ENCODE data around the gene DCST2.
A peak's percentile ranks its signal among the peaks of the same experiment; 100 is the strongest.

DCST2 gene

DNA sequence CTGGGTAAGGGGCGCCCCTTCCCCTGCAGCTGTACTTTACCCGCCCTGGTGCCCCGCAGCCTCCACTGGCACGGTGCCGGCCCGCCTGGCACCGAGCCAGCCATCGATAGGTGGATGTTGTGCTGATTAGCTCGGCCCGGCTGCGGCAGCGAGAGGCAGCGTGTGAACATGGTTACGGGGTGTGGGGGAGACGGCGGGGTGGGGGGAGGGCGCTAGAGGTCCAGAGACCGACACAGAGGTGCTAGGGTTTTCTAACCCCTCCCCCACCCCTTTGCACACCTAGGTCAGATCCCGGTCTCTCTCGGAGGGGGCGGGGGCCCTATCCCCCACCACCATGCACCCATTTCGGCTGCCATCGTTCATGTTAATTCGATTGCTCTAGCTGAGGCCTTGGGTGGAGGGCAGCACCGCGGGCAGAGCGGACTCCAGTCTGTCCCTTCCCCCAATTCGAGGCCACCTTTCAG, 36.6 kb upstream of the DCST2 start:
- peak in 4 of 56 donors; percentile 8 to 67 (median 20) for DNase-seq

DNA sequence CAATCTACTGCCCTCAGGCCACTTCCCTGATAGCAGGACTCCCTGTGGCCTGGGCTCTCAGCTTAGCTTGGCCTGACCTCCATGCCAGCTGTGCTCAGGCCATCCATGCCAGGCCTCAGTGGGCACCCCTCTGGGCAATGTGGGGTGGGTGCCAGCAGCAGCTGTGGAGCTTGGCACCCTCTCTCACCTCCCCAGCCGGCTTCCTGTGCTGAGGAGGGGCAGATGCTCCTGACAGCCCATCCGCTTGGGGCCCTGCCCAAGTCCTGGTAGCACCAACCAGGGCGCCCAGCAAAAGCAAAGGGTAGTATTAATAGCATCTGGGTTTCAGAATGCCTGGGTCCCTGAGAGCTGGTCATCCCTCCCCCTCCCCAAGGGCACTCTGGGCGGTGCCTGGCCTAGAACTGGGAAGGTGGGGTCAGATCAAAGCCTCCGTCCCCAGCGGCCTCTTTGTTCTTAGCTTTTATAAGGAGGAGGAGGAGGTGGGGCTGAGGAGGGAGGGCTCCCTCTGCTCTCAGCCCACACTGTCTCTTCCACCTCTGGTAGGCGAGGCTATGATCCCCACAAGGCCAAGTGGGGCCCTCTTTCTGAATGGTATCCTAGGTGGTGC, 36.1 kb upstream of the DCST2 start:
- peak in 7 of 56 donors; percentile 7 to 67 (median 18) for DNase-seq

DNA sequence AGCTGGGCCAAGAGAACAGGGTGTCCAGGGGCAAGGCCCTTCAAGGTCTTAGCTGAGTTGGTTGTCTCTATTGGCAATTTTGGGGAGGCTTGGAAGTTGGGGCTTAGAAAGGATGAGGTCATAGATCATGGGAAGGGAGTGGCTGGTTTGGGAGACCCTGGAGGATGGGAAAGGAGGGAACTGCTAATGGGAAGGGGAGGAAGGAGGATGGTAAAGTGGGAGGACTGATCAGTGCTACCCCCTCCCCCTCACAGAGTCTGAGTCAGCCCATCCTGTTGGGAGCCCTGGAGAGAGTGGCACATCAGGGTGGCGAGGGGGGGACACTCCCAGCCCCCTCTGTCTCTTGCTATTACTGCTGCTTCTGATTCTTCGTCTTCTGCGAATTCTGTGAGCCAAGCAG, 35.0 kb upstream of the DCST2 start:
- no peak for DNase-seq

DNA sequence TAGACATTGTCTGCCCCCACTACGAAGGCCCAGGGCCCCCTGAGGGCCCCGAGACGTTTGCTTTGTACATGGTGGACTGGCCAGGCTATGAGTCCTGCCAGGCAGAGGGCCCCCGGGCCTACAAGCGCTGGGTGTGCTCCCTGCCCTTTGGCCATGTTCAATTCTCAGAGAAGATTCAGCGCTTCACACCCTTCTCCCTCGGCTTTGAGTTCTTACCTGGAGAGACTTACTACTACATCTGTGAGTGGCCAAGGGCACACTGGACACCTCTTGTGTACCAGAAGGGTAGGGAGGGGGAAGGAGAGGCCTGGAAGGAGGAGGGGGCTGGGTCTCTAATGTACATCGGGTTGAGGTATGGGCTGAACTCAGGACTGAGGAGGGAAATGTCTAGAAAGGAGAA, 33.2 kb upstream of the DCST2 start:
- no peak for DNase-seq

DNA sequence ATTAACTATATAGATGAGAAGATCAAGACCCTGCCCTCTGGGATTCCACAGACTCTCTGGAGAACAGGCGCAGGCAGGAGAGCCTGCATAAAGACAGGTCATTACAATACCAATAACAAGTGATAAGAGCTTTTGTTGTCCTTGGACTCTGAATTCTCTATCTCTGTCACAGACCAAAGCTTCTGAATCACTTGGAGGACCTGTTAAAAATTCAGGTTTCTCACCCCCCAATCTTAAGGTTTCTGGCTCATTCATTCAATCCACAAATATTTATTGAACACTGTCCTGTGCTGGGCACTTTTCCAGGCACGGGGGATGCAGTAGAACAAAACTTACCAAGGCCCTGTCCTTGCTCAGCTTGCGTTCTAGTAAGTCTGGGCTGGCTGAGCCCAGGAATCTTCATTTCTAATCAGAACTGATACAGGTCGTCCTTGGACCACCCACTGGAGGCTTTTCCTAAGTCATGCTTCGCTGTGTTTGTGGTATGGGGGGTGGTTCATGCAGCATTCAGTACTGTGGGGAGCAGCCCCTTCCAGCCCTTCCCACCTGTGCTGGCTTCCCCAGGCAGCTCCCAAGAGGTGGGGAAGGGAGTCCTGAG, 31.4 kb upstream of the DCST2 start:
- DNase-seq: no peak

DNA sequence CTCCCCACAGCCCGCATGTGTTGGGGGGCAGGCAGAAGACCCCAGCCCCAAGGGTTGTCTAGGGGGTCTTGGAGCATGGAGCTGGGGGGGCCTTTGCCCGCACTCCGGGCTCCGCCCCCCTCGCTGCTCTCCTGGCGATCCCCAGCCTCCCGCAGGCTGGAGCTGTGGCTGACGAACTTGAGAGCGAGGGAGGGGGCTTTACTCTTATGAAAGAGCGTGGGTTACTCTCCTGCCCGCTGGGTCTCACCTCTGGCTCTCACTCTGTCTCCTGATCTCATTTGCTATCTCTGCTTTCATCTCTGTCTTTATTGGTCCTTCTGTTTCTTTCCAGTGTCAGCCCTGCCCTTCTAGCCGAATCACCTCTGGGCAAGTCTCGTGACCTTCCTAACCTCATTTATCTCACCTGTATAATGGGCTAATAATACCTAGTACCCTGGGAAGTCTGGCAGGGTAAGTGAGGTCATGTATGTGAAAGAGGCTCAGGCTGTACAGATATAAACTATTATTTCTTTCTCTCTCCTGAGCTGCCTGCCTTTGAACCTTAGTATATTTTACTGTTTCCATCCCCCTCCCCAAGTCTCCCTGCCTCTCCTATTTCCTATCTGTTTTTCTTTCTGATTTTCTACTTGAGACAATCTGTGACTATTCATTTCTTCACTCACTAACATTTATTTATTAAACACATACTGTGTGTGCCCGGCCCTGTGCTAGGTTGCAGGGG, 30.7 kb upstream of the DCST2 start:
- peak in 3 of 56 donors; percentile 30 to 55 (median 39) for DNase-seq

DNA sequence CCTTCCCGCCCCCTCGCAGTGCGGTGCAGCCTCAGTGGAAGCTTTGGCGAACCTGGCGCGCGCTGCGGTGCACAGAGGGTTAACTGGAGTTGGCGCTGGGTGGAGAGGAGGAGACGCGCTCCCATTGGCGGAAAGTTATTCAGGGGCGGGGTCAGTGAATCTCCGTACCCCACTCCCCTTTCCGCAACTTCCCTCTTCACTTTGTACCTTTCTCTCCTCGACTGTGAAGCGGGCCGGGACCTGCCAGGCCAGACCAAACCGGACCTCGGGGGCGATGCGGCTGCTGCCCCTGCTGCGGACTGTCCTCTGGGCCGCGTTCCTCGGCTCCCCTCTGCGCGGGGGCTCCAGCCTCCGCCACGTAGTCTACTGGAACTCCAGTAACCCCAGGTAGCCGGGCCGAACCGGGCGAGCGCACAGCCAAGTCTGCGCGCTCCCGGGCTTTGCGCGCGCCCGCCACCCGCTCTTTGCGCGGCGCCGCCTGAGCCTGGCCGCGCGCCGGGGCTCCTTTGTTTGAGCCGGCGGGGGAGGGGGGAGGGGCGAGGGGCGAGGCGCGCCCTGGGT, 30.0 kb upstream of the DCST2 start, which contains the start of gene EFNA4:
Gene EFNA4, plus strand, starts transcription at position 191 of the 561 bp plus-strand sequence. Its CDS starts 84 bp downstream, at position 275.
- peak in 36 of 56 donors; percentile 10 to 71 (median 43) for DNase-seq

DNA sequence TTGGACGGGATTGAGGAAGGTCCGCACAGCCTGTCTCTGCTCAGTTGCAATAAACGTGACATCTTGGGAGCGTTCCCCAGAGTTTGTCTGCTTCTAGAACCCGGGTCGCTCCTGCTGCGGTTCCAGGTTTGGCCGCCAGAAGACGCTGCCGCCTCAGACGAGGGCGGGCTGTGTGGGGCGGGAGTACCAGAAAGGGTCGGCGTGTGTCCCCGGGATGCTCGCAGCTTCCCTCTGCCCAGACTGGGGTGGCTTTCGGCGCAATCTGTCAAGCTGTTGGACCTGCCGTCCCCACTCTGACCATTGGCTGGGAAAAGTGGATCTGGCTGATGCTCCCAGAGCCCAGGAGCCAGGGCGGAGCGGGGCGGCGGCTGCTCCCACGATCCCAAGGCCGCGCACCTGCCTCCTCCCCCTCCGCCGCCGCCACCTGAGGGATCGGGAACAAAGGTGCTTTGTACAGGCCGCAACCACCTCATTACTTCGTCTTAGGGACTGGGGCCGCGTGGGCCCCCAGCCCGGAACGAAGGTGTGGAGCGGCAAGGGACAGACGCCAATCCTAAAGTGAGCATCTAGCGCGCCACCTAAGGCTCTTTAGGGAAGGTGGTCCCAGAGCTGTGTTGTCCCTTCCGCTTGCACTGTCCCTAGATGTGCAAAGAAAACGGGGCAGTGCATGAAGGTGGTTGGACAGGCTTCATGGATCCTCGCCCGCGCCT, 29.3 kb upstream of the DCST2 start:
- peak in 8 of 56 donors; percentile 4 to 28 (median 12) for DNase-seq

DNA sequence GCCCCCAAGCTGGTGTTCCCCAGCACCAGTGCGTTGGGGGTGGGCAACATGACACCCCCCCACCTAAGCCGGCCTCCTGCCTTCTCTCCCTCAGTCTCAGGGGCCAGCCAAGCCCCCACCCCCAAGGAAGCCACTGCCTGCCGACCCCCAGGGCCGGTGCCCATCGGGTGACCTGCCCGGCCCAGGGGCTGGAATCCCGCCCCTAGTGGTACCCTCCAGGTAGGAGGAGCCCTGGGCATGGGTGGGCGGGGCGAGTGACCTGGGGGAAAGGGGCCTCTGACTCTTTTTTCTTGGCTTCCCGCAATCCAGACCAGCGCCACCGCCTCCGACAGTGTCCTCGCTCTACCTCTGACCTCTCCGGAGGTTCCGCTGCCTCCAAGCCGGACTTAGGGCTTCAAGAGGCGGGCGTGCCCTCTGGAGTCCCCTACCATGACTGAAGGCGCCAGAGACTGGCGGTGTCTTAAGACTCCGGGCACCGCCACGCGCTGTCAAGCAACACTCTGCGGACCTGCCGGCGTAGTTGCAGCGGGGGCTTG, 28.6 kb upstream of the DCST2 start:
- DNase-seq: no peak

DNA sequence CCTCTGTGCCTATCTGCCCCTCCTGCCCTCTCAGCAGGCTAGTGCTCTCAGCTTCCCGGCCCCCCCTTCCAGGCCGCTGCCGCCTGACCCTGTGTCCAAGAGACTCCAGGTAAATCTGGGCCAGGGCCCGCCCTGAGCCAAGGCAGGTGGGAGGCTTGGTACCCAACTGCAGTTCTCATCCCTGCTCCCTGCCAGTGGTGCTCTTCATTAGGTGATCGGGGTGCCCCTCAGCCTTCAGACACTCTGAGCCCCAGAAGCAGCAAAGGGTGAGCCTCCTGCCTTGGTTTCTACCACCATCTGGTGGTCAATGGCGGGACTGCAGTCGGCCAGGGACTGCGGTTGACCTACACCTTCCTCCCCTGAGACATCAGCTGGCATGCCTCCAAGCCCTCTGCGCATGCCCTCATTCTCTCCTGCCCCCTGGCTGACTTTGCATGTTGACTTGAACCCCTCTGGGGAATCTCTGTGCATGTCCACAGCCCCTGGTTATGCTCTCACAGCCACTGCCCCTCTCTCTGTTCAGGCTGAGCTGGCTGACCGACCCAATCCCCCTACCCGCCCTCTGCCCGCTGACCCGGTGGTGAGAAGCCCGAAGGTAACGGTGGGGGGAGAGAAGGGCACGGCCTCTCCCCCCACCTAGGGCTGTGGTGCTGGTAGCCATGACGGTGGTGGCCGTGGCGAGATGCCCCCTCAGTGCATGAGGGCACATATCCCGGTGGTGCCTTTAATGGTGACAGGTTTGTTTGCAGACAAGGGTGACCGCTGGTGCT, 28.0 kb upstream of the DCST2 start:
- DNase-seq: peak in 49 of 56 donors; percentile 11 to 84 (median 49)

DNA sequence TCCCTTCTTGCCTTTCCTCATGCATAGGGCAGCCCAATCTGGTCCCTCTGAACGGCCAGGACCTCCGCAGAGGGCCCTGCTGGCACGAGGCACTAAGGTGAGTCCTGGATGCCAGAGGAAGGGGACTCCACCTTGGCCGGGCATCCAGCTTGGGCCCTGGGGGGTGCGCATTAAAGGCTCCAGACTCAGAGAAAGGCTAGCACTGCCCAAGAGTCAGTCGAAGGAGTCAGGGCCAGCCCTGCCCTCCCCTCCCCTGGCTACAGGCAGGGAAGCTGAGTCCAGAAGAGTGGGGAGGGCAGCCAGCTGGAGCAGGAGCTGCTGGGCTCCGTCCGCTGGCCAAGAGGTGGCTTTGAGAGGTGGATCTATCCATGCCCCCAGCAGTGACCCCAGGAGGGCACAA, 27.2 kb upstream of the DCST2 start:
- no peak for DNase-seq

DNA sequence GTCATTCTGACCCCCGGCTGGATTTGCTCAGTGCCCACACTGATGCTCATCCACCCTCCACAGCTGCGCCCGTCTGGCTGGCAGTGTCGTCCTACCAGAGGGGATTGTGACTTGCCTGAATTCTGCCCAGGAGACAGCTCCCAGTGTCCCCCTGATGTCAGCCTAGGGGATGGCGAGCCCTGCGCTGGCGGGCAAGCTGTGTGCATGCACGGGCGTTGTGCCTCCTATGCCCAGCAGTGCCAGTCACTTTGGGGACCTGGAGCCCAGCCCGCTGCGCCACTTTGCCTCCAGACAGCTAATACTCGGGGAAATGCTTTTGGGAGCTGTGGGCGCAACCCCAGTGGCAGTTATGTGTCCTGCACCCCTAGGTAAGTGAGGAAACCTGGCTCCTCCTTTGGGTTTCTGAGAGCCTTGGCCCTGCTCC, 24.2 kb upstream of the DCST2 start:
- DNase-seq: no peak

DNA sequence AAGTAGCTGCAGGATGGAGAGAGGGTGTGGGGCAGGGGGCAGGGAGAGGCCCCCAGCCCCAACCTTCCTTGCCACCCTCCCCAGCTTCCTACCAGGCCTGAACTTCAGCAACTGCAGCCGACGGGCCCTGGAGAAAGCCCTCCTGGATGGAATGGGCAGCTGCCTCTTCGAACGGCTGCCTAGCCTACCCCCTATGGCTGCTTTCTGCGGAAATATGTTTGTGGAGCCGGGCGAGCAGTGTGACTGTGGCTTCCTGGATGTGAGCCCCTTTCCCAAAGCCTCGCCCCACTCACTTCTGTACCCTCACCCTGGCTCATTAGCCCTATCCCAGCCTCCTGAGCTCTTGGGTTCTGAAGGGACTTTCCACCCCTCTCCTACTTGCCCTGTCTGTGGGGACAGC, 23.5 kb upstream of the DCST2 start:
- DNase-seq: no peak

DNA sequence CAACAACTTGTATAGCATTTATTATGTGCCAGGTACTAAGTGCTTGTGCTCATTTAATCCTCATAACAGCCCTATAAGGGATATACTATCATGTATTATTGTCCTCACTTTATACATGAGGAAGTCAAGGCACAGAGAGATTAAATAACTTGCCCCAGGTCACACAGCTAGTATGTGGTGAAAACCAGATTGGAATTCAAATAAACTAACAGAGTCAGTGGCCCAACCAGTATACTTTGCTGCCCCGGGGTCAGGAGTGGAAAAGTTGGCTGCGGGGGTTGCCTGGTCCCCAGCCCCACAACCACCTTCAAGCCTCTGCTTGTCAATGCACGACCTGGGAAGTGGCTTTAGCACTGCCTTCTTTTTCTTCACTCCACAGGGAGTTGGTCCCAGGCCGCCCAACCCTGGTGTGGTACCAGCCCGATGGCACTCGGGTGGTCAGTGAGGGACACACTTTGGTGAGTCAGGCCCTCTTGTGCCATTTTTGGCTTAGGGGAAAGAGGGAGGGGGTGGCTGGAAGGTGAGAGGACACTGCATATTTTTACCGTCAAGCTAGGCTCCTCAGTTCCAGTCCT, 20.0 kb upstream of the DCST2 start:
- DNase-seq: no peak

DNA sequence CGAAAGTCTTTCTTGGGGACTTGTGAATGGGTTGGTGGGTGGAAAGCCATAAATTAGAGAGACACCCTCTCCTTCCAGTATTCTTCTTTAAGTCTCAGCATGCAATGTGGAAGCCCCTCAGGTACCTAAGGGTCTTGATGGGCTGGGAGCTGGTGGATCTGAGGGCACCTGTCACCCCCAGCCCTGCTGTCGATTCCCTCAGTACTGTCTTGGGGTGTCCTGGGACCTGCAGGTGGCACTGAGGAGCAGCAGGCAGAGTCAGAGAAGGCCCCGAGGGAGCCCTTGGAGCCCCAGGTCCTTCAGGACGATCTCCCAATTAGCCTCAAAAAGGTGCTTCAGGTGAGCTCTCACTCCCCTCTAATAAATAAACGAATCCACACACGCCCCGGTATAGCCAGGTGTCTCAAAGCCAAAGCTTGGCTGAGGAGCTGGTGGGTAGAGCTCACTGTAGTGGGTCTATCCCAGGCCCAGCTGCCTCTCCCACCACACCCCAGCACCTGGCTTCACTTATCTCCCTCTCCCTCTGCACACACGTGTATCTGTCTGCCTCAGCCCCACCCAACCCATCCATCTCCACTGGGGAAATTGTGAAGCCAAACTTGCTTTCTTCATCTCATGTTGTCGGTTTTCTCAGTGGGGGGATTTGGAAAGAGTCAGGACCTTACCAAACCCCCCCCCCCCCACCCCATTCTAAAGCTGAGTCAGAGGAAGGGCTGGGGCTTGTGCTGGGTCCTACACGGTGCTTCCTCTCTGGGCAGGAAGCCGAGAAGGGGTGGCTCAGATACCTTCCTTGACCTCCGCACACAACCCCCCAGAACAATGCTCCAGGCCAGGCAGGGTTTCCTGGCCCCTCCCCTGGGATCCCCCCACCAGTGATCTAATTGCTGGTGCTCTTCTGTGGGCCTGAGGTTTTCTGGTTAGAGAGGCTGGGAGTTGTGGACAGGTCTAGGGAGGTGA, 19.1 kb upstream of the DCST2 start:
- DNase-seq: peak in 1 of 56 donors; percentile 9

DNA sequence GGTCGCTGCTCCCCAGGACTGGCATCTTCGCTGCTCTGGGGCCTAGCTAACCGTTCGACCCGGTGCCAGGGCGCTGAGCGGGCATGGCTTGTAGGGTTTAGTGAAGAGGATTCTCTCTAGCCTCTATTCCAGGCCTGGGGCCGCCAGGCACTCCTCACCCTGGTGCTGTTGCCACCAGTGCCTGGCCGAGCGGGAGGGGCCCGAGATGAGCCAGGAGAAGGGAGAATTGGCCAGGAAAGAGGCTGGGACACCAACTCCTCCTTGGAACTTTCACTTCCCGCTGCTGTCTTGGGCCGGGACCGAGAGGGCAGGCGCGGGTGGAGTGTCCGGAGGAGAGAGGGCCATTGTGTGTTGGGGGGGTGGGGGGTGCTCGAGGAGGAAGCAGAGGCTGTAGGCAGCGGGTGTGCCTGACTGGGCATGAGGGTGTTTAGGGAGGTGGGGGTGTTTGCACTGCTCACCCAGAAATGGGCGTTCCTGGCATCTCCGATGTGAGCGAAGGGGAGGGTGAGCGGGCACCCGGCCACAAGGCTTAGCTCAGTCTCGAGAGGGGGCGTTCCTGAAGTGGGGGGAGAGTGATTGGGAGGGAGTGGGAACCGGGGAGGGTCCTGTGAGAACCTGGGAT, 18.3 kb upstream of the DCST2 start:
- peak in 39 of 56 donors; percentile 4 to 70 (median 48) for DNase-seq

DNA sequence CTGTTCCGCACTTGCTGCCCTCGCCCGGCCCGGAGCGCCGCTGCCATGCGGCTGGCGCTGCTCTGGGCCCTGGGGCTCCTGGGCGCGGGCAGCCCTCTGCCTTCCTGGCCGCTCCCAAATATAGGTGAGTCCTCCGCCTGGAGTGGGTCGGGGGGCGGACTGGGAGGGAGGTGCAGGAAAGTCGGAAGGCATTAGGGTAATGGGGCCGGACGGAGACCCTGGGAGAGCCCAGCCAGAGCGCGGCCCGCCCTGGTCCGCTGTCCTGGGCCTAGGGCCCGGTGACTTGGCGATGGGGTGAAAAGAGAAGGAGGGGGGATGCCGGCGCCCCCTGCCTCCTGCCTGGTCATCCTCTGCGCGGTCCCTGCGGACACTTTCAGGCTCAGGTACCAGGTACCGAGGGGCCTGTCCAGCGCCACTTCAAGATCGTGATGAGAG, 17.8 kb upstream of the DCST2 start:
- DNase-seq: peak in 6 of 56 donors; percentile 35 to 58 (median 50)

All from amygdala (tissue), 56 donors.